Measurements from ENCODE around the gene CTXN3.
A peak's percentile ranks its signal among the peaks of the same experiment; 100 is the strongest.

The CTXN3 gene

DNA sequence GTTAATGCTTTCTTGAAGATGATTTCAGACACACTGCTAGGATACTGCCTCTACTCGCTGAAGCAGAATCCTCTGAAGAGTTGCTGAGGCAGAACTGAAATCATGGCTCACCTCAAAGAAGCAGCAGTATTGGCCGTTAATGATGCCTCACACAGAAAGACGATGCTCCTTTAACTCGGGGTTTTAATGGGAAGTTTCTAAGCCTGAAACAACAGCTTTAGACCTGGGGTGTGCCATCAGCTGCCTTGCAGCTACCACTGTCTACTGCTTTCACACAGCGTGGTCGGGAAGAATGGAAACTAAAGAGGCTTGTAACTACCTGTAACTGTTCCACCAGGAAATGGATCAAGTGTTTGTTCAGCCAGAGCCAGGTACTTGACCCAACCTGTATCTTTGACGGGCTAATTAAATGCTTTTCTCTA, at the start of gene CTXN3:
CTXN3 (plus strand) TSS at position 65 of the 422 bp plus-strand sequence. CDS start 8,440 bp downstream, outside the sequence.
- H3K4me3 ChIP-seq (ENCODE audit: low read depth in 1 of 2, low read length in 2 of 2), result no peak within 1 kb of the TSS
- H3K27ac ChIP-seq (ENCODE audit: low read depth, low read length), result peak within 1 kb of the TSS; percentile 62
- H3K4me1 ChIP-seq (ENCODE audit: insufficient read depth, low read length), result peaks cover 63% of the 10 kb centered on the region
- H3K9me3 ChIP-seq (ENCODE audit: low read length), result no peaks in the 10 kb centered on the region
- H3K9ac ChIP-seq (ENCODE audit: low read length), result no peak within 1 kb of the TSS
- no peaks in the 10 kb centered on the region for H3K27me3 ChIP-seq (ENCODE audit: control insufficient read depth in 1 of 2, insufficient read depth in 2 of 2, low read length in 2 of 2)
- no peaks in the 10 kb centered on the region for H3K36me3 ChIP-seq (ENCODE audit: insufficient read depth, low read length)

DNA sequence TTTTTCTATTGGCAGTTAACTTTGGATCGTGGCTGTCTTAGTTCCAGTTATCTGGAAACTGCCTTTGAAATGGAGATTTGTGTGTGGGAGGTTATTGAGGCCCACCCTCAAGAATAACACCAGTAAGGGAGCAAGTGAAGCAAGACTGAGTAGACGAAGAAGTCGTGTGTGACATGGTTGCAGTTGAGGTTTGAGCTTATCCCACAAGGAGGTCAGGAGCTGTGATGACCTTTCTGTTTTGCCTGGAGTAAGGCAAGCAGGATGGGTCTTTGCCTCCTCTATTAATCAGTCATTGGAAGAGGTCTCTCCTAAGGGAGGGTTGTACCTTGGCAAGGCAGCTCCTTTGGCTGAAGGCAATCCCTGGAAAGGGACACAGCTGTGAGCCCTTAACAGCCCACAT, 49.6 kb upstream of the CTXN3 start:
- Histone ChIP-seq H3K36me3 (ENCODE audit: insufficient read depth, low read length) (no peaks in the 10 kb centered on the region), H3K9me3 (ENCODE audit: low read length) (no peaks in the 10 kb centered on the region), H3K4me1 (ENCODE audit: insufficient read depth, low read length) (peaks cover 18% of the 10 kb centered on the region), H3K4me3 (ENCODE audit: low read depth in 1 of 2, low read length in 2 of 2) (no peak overlapping the region), H3K27ac (ENCODE audit: low read depth, low read length) (no peak overlapping the region), H3K27me3 (ENCODE audit: control insufficient read depth in 1 of 2, insufficient read depth in 2 of 2, low read length in 2 of 2) (no peaks in the 10 kb centered on the region), H3K9ac (ENCODE audit: low read length) (no peak overlapping the region)

DNA sequence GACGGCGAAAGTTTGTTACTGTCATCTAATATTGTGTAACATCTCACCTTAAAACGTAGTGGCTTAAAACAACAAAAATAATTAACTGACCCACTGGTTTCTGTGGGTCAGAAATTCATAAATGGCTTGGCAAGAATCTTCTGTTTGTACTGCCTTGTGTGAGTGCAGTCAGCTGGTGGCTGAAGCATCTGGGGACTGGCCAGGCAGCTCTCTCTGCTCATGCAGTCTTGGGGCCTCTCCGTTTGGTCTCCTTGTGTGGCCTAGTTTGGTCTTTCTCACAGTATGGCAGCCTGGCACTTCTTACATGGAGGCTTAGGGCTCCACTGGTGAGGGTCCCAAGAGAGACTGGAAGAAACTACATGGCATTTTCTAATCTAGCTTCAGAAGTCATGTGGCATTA, 49.0 kb upstream of the CTXN3 start:
- no peak overlapping the region for H3K4me3 ChIP-seq (ENCODE audit: low read depth in 1 of 2, low read length in 2 of 2)
- no peaks in the 10 kb centered on the region for H3K36me3 ChIP-seq (ENCODE audit: insufficient read depth, low read length)
- H3K9ac ChIP-seq (ENCODE audit: low read length), result no peak overlapping the region
- H3K4me1 ChIP-seq (ENCODE audit: insufficient read depth, low read length), result peaks cover 18% of the 10 kb centered on the region
- H3K27me3 ChIP-seq (ENCODE audit: control insufficient read depth in 1 of 2, insufficient read depth in 2 of 2, low read length in 2 of 2), result no peaks in the 10 kb centered on the region
- no peak overlapping the region for H3K27ac ChIP-seq (ENCODE audit: low read depth, low read length)
- H3K9me3 ChIP-seq (ENCODE audit: low read length), result no peaks in the 10 kb centered on the region

DNA sequence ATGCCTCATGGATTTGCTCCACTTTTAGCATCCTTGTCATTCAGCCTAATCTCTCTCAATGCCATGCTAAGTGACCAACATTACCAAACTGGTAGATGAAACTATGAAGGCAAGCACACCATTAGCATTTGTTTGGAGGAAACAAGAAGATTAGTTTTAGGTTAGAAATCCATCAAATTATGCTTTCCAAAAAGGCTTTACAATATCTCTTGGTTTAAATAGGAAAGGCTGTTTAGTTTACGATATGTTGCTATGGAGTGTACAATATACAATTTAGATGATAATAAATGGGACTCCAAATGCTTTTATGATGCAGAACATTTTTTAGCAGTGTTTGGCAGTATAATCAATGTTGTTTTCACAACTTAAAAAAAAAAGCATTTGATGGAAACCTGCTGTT, 47.8 kb upstream of the CTXN3 start:
- peak overlapping the region; percentile 19 for H3K27ac ChIP-seq (ENCODE audit: low read depth, low read length)
- no peak overlapping the region for H3K9ac ChIP-seq (ENCODE audit: low read length)
- H3K4me1 ChIP-seq (ENCODE audit: insufficient read depth, low read length), result peaks cover 18% of the 10 kb centered on the region
- H3K4me3 ChIP-seq (ENCODE audit: low read depth in 1 of 2, low read length in 2 of 2), result no peak overlapping the region
- H3K36me3 ChIP-seq (ENCODE audit: insufficient read depth, low read length), result no peaks in the 10 kb centered on the region
- H3K9me3 ChIP-seq (ENCODE audit: low read length), result no peaks in the 10 kb centered on the region
- H3K27me3 ChIP-seq (ENCODE audit: control insufficient read depth in 1 of 2, insufficient read depth in 2 of 2, low read length in 2 of 2), result no peaks in the 10 kb centered on the region

DNA sequence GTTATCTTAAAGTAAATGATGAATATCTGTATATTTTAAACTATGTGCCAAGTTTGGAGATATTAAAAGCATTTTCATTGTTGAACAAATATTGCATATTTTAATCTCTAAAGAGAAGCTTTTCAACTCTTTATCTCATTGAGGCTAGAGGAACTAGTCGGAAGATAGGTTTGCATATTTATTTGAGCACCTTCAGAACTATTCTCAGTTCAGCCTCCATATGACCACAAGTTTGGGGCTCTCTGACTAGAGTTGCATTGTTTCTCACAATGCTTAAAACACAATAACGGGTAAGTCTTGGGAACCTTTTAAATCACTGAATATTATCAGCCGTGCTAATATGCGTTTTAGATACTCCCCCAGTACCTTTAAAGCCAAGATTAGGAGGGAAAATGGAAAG, 47.3 kb upstream of the CTXN3 start:
- H3K4me1 ChIP-seq (ENCODE audit: insufficient read depth, low read length), result peaks cover 18% of the 10 kb centered on the region
- H3K27me3 ChIP-seq (ENCODE audit: control insufficient read depth in 1 of 2, insufficient read depth in 2 of 2, low read length in 2 of 2), result no peaks in the 10 kb centered on the region
- H3K27ac ChIP-seq (ENCODE audit: low read depth, low read length), result no peak overlapping the region
- no peak overlapping the region for H3K4me3 ChIP-seq (ENCODE audit: low read depth in 1 of 2, low read length in 2 of 2)
- H3K36me3 ChIP-seq (ENCODE audit: insufficient read depth, low read length), result no peaks in the 10 kb centered on the region
- no peak overlapping the region for H3K9ac ChIP-seq (ENCODE audit: low read length)
- H3K9me3 ChIP-seq (ENCODE audit: low read length), result no peaks in the 10 kb centered on the region

DNA sequence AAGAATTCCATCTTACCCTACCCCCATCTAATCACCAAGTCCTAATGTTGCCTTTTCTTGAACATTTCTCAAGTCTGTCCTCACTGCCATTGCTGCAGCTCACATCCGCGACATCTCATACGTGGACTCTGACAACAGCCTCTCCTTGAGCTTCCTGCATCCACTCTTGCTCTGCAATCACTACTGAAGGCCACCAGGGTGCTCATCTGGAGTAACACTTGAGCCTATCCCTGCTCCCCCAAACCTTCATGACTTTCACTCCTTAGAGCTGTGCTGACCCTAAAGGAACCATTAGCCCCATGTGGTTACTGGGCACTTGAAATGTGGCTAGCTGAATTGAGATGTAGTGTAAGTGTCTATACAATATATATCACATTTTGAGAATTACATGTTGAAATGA, 46.4 kb upstream of the CTXN3 start:
- Histone ChIP-seq H3K9ac (ENCODE audit: low read length) (no peak overlapping the region), H3K4me3 (ENCODE audit: low read depth in 1 of 2, low read length in 2 of 2) (no peak overlapping the region), H3K27ac (ENCODE audit: low read depth, low read length) (no peak overlapping the region), H3K36me3 (ENCODE audit: insufficient read depth, low read length) (no peaks in the 10 kb centered on the region), H3K27me3 (ENCODE audit: control insufficient read depth in 1 of 2, insufficient read depth in 2 of 2, low read length in 2 of 2) (no peaks in the 10 kb centered on the region), H3K4me1 (ENCODE audit: insufficient read depth, low read length) (peaks cover 18% of the 10 kb centered on the region), H3K9me3 (ENCODE audit: low read length) (no peaks in the 10 kb centered on the region)

DNA sequence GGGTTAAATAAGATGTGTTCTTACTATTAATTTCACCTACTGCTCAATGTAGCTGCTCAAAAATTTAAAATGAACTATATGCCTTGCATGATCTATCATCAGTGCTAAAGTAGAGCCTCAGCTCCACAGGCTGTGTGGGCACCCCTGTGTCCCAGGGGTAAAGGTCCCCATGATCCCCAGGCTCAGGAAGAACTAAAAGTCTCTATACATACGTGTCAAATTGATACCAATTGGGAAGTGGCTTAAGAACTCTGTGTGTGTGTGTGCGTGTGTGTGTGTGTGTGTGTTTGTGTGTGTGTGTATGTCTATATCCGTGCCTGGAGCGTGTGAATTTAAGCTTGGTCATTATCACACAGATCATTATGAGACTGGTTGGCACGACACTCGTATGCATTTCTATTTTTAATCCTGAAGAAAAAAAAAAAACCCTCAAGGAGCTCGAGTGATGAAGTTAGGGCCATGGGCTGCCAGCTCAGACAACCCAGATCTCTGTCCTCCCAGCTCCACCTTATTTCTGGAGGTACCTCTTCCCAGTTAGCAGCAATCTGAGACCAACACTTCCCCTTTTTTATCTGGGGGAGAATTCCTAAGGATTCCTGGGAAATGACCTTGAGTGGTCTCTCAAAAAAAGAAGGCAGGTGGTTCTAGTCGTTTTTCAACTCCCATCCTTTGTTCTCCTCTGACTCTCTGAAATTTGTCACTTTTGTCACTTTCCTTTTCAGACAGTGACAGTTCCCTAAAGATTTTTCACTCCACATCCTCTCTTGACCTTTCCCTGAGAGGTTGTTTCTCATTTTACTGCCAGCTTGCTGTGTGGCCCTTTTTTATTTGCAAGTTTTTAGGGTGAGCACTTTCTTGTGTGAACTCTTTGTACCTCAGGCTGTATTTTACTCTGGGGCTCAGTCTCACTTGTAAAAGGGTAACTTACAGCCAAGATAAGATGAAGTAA, 45.7 kb upstream of the CTXN3 start:
- H3K9ac ChIP-seq (ENCODE audit: low read length), result no peak overlapping the region
- peaks cover 18% of the 10 kb centered on the region for H3K4me1 ChIP-seq (ENCODE audit: insufficient read depth, low read length)
- H3K27ac ChIP-seq (ENCODE audit: low read depth, low read length), result no peak overlapping the region
- no peak overlapping the region for H3K4me3 ChIP-seq (ENCODE audit: low read depth in 1 of 2, low read length in 2 of 2)
- no peaks in the 10 kb centered on the region for H3K27me3 ChIP-seq (ENCODE audit: control insufficient read depth in 1 of 2, insufficient read depth in 2 of 2, low read length in 2 of 2)
- no peaks in the 10 kb centered on the region for H3K36me3 ChIP-seq (ENCODE audit: insufficient read depth, low read length)
- H3K9me3 ChIP-seq (ENCODE audit: low read length), result no peaks in the 10 kb centered on the region

DNA sequence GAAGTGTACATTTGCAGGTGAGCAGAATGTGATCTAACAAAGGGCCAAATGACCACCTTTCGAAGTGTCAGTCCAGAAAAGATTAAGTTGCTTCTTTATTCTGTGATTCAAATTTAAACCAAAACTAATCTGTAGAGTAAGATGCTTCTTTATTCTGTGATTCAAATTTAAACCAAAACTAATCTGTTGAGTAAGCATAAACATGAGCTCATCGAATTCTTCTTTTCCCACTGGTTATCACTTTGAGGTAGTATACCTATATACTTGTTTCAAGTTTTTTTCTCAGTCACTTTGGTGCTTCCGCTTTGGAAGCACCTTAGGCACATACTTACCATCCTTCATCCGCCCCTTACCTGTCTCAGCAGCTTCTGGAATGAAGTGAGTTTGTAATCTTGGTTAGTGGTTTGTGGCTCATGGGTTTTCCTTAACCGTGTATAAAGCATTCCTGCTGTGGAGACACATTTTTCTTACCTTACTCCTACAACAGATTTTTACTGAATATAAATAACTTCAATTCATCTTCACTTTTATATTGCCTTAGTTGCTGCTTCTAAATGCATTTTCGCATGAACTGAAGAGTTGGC, 40.7 kb upstream of the CTXN3 start:
- Histone ChIP-seq H3K27me3 (ENCODE audit: control insufficient read depth in 1 of 2, insufficient read depth in 2 of 2, low read length in 2 of 2) (no peaks in the 10 kb centered on the region), H3K4me3 (ENCODE audit: low read depth in 1 of 2, low read length in 2 of 2) (no peak overlapping the region), H3K27ac (ENCODE audit: low read depth, low read length) (no peak overlapping the region), H3K36me3 (ENCODE audit: insufficient read depth, low read length) (no peaks in the 10 kb centered on the region), H3K9ac (ENCODE audit: low read length) (no peak overlapping the region), H3K9me3 (ENCODE audit: low read length) (no peaks in the 10 kb centered on the region), H3K4me1 (ENCODE audit: insufficient read depth, low read length) (peaks cover 6% of the 10 kb centered on the region)

DNA sequence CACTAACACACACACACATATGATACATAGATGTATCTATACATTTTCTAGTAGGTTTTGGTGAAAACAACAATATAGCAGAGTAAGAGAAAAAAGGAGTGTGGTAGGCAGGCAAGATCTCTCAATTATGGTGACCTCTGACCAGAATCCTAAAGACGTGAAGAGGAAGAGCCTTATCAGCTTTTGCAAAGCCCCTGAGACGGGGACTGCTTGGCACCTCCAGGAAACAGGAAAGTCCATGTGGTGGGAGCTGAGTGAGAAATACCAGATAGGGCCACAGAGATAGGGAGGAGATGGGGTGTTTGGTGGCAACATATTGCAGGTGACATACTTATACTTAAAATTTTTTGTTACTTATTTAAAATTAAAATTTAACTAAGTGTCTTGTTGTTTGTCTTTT, 39.9 kb upstream of the CTXN3 start:
- Histone ChIP-seq H3K9me3 (ENCODE audit: low read length) (no peaks in the 10 kb centered on the region), H3K9ac (ENCODE audit: low read length) (no peak overlapping the region), H3K27ac (ENCODE audit: low read depth, low read length) (no peak overlapping the region), H3K4me1 (ENCODE audit: insufficient read depth, low read length) (no peaks in the 10 kb centered on the region), H3K4me3 (ENCODE audit: low read depth in 1 of 2, low read length in 2 of 2) (no peak overlapping the region), H3K27me3 (ENCODE audit: control insufficient read depth in 1 of 2, insufficient read depth in 2 of 2, low read length in 2 of 2) (no peaks in the 10 kb centered on the region), H3K36me3 (ENCODE audit: insufficient read depth, low read length) (no peaks in the 10 kb centered on the region)

DNA sequence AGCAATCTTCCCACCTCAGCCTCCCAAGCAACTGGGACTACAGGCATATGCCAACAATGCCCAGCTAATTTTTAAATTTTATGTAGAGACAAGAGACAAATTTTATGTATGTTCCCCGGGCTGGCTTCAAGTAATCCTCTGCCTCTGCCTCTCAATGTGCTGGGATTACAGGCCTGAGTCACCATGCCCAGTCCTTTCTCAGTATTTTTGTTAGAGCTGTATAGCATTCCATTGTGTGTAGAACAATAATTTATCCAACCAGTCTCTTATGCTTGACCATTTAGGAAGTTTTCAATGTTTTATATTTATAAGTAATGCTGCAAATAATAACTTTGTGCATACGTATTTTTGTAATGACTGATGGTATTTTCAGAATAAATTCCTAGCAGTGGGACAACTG, 38.9 kb upstream of the CTXN3 start:
- H3K27me3 ChIP-seq (ENCODE audit: control insufficient read depth in 1 of 2, insufficient read depth in 2 of 2, low read length in 2 of 2), result no peaks in the 10 kb centered on the region
- no peak overlapping the region for H3K9ac ChIP-seq (ENCODE audit: low read length)
- no peaks in the 10 kb centered on the region for H3K4me1 ChIP-seq (ENCODE audit: insufficient read depth, low read length)
- H3K27ac ChIP-seq (ENCODE audit: low read depth, low read length), result no peak overlapping the region
- no peaks in the 10 kb centered on the region for H3K9me3 ChIP-seq (ENCODE audit: low read length)
- H3K4me3 ChIP-seq (ENCODE audit: low read depth in 1 of 2, low read length in 2 of 2), result no peak overlapping the region
- no peaks in the 10 kb centered on the region for H3K36me3 ChIP-seq (ENCODE audit: insufficient read depth, low read length)

DNA sequence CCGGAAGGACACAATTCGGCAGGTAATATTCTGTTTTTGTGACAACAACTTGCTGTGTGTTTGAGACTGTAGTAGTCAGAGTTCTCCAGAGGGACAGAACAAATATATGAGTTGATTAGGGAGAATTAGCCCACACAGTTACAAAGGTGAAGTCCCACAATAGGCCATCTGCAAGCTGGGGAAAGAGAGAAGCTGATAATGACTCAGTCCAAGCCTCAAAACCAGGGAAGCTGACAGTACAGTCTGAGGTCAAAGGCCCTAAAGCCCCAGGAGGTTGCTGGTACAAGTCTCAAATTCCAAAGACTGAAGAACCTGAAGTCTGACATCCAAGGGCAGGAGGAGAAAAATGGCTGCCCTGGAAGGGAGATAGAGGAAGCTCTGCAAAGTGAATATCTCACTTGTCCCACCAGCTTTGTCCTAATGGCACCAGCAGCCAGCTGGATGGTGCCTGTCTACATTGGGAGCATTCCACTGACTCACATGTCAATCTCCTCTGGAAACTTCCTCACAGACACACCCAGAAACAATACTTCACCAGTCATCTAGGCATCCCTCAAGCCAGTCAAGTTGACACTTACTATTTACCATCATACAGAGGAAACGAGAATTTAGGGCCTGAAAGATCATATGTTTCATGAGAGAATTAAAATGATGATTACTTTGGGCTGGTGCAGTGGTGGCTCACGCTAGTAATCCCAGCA, 36.3 kb upstream of the CTXN3 start:
- no peaks in the 10 kb centered on the region for H3K9me3 ChIP-seq (ENCODE audit: low read length)
- no peaks in the 10 kb centered on the region for H3K36me3 ChIP-seq (ENCODE audit: insufficient read depth, low read length)
- H3K27ac ChIP-seq (ENCODE audit: low read depth, low read length), result no peak overlapping the region

More for the DNA sequence above, 36.3 kb upstream of the CTXN3 start:
- Histone ChIP-seq H3K27me3 (ENCODE audit: control insufficient read depth in 1 of 2, insufficient read depth in 2 of 2, low read length in 2 of 2) (no peaks in the 10 kb centered on the region), H3K4me1 (ENCODE audit: insufficient read depth, low read length) (peaks cover 11% of the 10 kb centered on the region), H3K4me3 (ENCODE audit: low read depth in 1 of 2, low read length in 2 of 2) (no peak overlapping the region), H3K9ac (ENCODE audit: low read length) (no peak overlapping the region)
